Effector memory CD8-positive, alpha-beta T cell (primary cell): ENCODE data around the gene CYP1A1.
"Not testable (repeated sequence)": the region's sequence is repeated elsewhere in the genome, so short reads cannot be mapped to it uniquely, and the experiment has no call there.

Experiments used
- ATAC-seq: fragments of 150-1000 bp; cut with Tn5 transposase; replicated peaks from 2 replicates; pipeline ENCODE4 v1.10.0; 2021; ENCODE audit warnings: mild to moderate bottlenecking, moderate library complexity
- DNase-seq, 3 experiments: peaks; one replicate each; pipeline ENCODE4 v3.0.0; 2021
- H3K27ac Mint-ChIP-seq, 2 donors: one replicate each; pipeline ENCODE4 v1.8.0; 2022; ENCODE audit warnings: mild to moderate bottlenecking in 2 of 2, mixed read lengths in 2 of 2, moderate library complexity in 2 of 2
- H3K27me3 Mint-ChIP-seq, 2 donors: one replicate each; pipeline ENCODE4 v1.8.0; 2022; ENCODE audit warnings: mixed read lengths in 2 of 2
- H3K36me3 Mint-ChIP-seq: one replicate; pipeline ENCODE4 v1.8.0; 2022; ENCODE audit warnings: mild to moderate bottlenecking, moderate library complexity, mixed read lengths; ENCODE audit not compliant: insufficient read depth
- H3K4me1 Mint-ChIP-seq, 2 donors: one replicate each; pipeline ENCODE4 v1.8.0; 2022; ENCODE audit warnings: low read depth in 2 of 2, mixed read lengths in 2 of 2
- H3K4me3 Mint-ChIP-seq, 2 donors: one replicate each; pipeline ENCODE4 v1.8.0; 2022; ENCODE audit warnings: mild to moderate bottlenecking in 2 of 2, mixed read lengths in 2 of 2, moderate library complexity in 2 of 2
- H3K9me3 Mint-ChIP-seq, 2 donors: one replicate each; pipeline ENCODE4 v1.8.0; 2022; ENCODE audit warnings: mixed read lengths in 2 of 2

Gene CYP1A1

GRCh38 chr15:74728699-74729098 is 3.4 kb upstream of the CYP1A1 start:
- peaks cover 38 to 59% of the 10 kb centered on the region in 2 donors for H3K27me3 Mint-ChIP-seq
- not testable (repeated sequence) for H3K9me3 Mint-ChIP-seq, H3K36me3 Mint-ChIP-seq, H3K4me3 Mint-ChIP-seq, ATAC-seq, DNase-seq, H3K27ac Mint-ChIP-seq
- H3K4me1 Mint-ChIP-seq = peaks cover 11% of the 10 kb centered on the region in 2 donors

GRCh38 chr15:74727727-74728126 is 2.4 kb upstream of the CYP1A1 start:
- Mint-ChIP-seq H3K36me3 (no peaks in the 10 kb centered on the region), H3K27me3 (peaks cover 31 to 50% of the 10 kb centered on the region in 2 donors), H3K9me3 (no peaks in the 10 kb centered on the region), H3K4me1 (peaks cover 11% of the 10 kb centered on the region in 2 donors), H3K27ac (no peak overlapping the region), H3K4me3 (peak overlapping the region; percentile 75 to 83)
- no peak for DNase-seq
- no peak for ATAC-seq

- ATAC-seq (no peak), DNase-seq (no peak)
- no peak overlapping the region for H3K27ac Mint-ChIP-seq
- H3K4me3 Mint-ChIP-seq = peak overlapping the region; percentile 75 to 83
- H3K36me3 Mint-ChIP-seq = no peaks in the 10 kb centered on the region
- peaks cover 26 to 41% of the 10 kb centered on the region in 2 donors for H3K27me3 Mint-ChIP-seq
- H3K9me3 Mint-ChIP-seq = no peaks in the 10 kb centered on the region
- peaks cover 11% of the 10 kb centered on the region in 2 donors for H3K4me1 Mint-ChIP-seq
Measured at GRCh38 chr15:74726774-74727164, 1.4 kb upstream of the CYP1A1 start.

GRCh38 chr15:74725845-74726773 is 781 bp upstream of the CYP1A1 start:
- DNase-seq = peak; percentile 27 to 40 (median 28)
- Mint-ChIP-seq H3K27ac (no peak overlapping the region), H3K9me3 (no peaks in the 10 kb centered on the region), H3K4me3 (peak overlapping the region; percentile 83 to 85), H3K36me3 (no peaks in the 10 kb centered on the region), H3K27me3 (peaks cover 21 to 34% of the 10 kb centered on the region in 2 donors), H3K4me1 (peaks cover 11% of the 10 kb centered on the region in 2 donors)
- ATAC-seq = peak; percentile 75

- H3K27ac Mint-ChIP-seq = no peak overlapping the region
- peaks cover 11% of the 10 kb centered on the region in 2 donors for H3K4me1 Mint-ChIP-seq
- DNase-seq (no peak), ATAC-seq (no peak)
- peak overlapping the region; percentile 83 to 85 for H3K4me3 Mint-ChIP-seq
- no peaks in the 10 kb centered on the region for H3K36me3 Mint-ChIP-seq
- peaks cover 14 to 20% of the 10 kb centered on the region in 2 donors for H3K27me3 Mint-ChIP-seq
- no peaks in the 10 kb centered on the region for H3K9me3 Mint-ChIP-seq
Measured at GRCh38 chr15:74724570-74725224, 631 bp downstream of the CYP1A1 start.

GRCh38 chr15:74723754-74724334 is 1.5 kb downstream of the CYP1A1 start:
- DNase-seq (no peak), ATAC-seq (no peak)
- peaks cover 11% of the 10 kb centered on the region in 2 donors for H3K4me1 Mint-ChIP-seq
- H3K27ac Mint-ChIP-seq = no peak overlapping the region
- H3K9me3 Mint-ChIP-seq = no peaks in the 10 kb centered on the region
- H3K4me3 Mint-ChIP-seq = no peak overlapping the region
- no peaks in the 10 kb centered on the region for H3K36me3 Mint-ChIP-seq
- peaks cover 14 to 18% of the 10 kb centered on the region in 2 donors for H3K27me3 Mint-ChIP-seq

GRCh38 chr15:74723187-74723586 is 2.1 kb downstream of the CYP1A1 start:
- H3K9me3 Mint-ChIP-seq = no peaks in the 10 kb centered on the region
- ATAC-seq = no peak
- no peak overlapping the region for H3K27ac Mint-ChIP-seq
- no peak for DNase-seq
- peaks cover 11% of the 10 kb centered on the region in 2 donors for H3K4me1 Mint-ChIP-seq
- no peak overlapping the region for H3K4me3 Mint-ChIP-seq
- peaks cover 14 to 18% of the 10 kb centered on the region in 2 donors for H3K27me3 Mint-ChIP-seq
- H3K36me3 Mint-ChIP-seq = no peaks in the 10 kb centered on the region

GRCh38 chr15:74722591-74722990 is 2.7 kb downstream of the CYP1A1 start:
- no peak overlapping the region for H3K27ac Mint-ChIP-seq
- H3K9me3 Mint-ChIP-seq = no peaks in the 10 kb centered on the region
- H3K27me3 Mint-ChIP-seq = peaks cover 14 to 18% of the 10 kb centered on the region in 2 donors
- no peak overlapping the region for H3K4me3 Mint-ChIP-seq
- DNase-seq (no peak), ATAC-seq (no peak)
- peaks cover 11% of the 10 kb centered on the region in 2 donors for H3K4me1 Mint-ChIP-seq
- H3K36me3 Mint-ChIP-seq = no peaks in the 10 kb centered on the region

- Mint-ChIP-seq H3K4me1 (no peaks in the 10 kb centered on the region), H3K9me3 (no peaks in the 10 kb centered on the region), H3K4me3 (no peak overlapping the region), H3K36me3 (no peaks in the 10 kb centered on the region), H3K27ac (no peak overlapping the region), H3K27me3 (peaks cover 0 to 6% of the 10 kb centered on the region in 2 donors)
- DNase-seq (no peak), ATAC-seq (no peak)
Measured at GRCh38 chr15:74716651-74717050, 8.7 kb downstream of the CYP1A1 start.

GRCh38 chr15:74712311-74712710 is 13.0 kb downstream of the CYP1A1 start:
- DNase-seq = no peak
- no peak for ATAC-seq
- peaks cover 4 to 6% of the 10 kb centered on the region in 2 donors for H3K4me1 Mint-ChIP-seq
- H3K27me3 Mint-ChIP-seq = no peaks in the 10 kb centered on the region
- no peak overlapping the region for H3K4me3 Mint-ChIP-seq
- no peaks in the 10 kb centered on the region for H3K36me3 Mint-ChIP-seq
- no peaks in the 10 kb centered on the region for H3K9me3 Mint-ChIP-seq
- no peak overlapping the region for H3K27ac Mint-ChIP-seq

- no peak for ATAC-seq
- no peaks in the 10 kb centered on the region for H3K36me3 Mint-ChIP-seq
- peaks cover 4 to 6% of the 10 kb centered on the region in 2 donors for H3K4me1 Mint-ChIP-seq
- H3K27ac Mint-ChIP-seq = peak overlapping the region; percentile 36 to 49
- DNase-seq = no peak
- H3K9me3 Mint-ChIP-seq = no peaks in the 10 kb centered on the region
- H3K27me3 Mint-ChIP-seq = peaks cover 8 to 9% of the 10 kb centered on the region in 2 donors
- H3K4me3 Mint-ChIP-seq = peak overlapping the region in 1 of 2 donors; percentile 38
Measured at GRCh38 chr15:74710319-74711094, 14.8 kb downstream of the CYP1A1 start.

GRCh38 chr15:74709892-74710291 is 15.4 kb downstream of the CYP1A1 start:
- Mint-ChIP-seq H3K36me3 (no peaks in the 10 kb centered on the region), H3K4me1 (peaks cover 4 to 6% of the 10 kb centered on the region in 2 donors), H3K27me3 (peaks cover 11 to 12% of the 10 kb centered on the region in 2 donors), H3K9me3 (no peaks in the 10 kb centered on the region), H3K27ac (peak overlapping the region; percentile 36 to 49), H3K4me3 (peak overlapping the region in 1 of 2 donors; percentile 38)
- ATAC-seq (no peak), DNase-seq (no peak)

- no peak overlapping the region for H3K4me3 Mint-ChIP-seq
- no peak for DNase-seq
- no peaks in the 10 kb centered on the region for H3K9me3 Mint-ChIP-seq
- H3K36me3 Mint-ChIP-seq = no peaks in the 10 kb centered on the region
- H3K27ac Mint-ChIP-seq = no peak overlapping the region
- H3K27me3 Mint-ChIP-seq = peaks cover 11 to 12% of the 10 kb centered on the region in 2 donors
- no peak for ATAC-seq
- H3K4me1 Mint-ChIP-seq = peaks cover 4 to 6% of the 10 kb centered on the region in 2 donors
Measured at GRCh38 chr15:74709011-74709410, 16.3 kb downstream of the CYP1A1 start.
